Hair follicular keratinocyte (primary cell): Measurements from ENCODE around the gene CTXND2. TPM values are rescaled to one million over a fixed set of nuclear protein-coding genes. Genes with fewer than 3 reads are reported as not detected.

ENCODE experiments used
- total RNA-seq: library from RNA; depleted of rRNA; stranded (reverse); fragments of >200 nt; gene quantifications from 2 replicates; pipeline ENCODE4 v1.2.3, GENCODE V29; 2015

Gene CTXND2
- not detected in 2 replicates for total RNA-seq

GRCh38 chr1:150887018-150887417 lies at the start of gene CTXND2:
Gene CTXND2 (plus strand): TSS chr1:150887136. CDS start chr1:150912315, 25,179 bp downstream.

GRCh38 chr1:150926097-150926741 lies 39.3 kb downstream of the CTXND2 start, which contains the start of gene SETDB1:
Gene SETDB1 (plus strand): TSS chr1:150926363. CDS start chr1:150927715, 1,352 bp downstream.

Other genes starting within 250 kb of the CTXND2 start
- 13.9 and 17.6 TPM in 2 replicates for gene GOLPH3L, start 190.0 kb upstream of the CTXND2 start, total RNA-seq
- gene HORMAD1, start 166.2 kb upstream of the CTXND2 start, total RNA-seq: not detected in 2 replicates
- gene CTSS, start 121.4 kb upstream of the CTXND2 start, total RNA-seq: 3.0 and 3.9 TPM in 2 replicates
- gene CTSK, start 78.9 kb upstream of the CTXND2 start, total RNA-seq: 72.9 and 111 TPM in 2 replicates
- 16.7 and 19.4 TPM in 2 replicates for gene ARNT, start 10.5 kb upstream of the CTXND2 start, total RNA-seq
- 18.8 and 28.3 TPM in 2 replicates for gene SETDB1, start 39.2 kb downstream of the CTXND2 start, total RNA-seq
- gene CERS2, start 87.7 kb downstream of the CTXND2 start, total RNA-seq: 111 and 112 TPM in 2 replicates
- 0.31 and 0.61 TPM in 2 replicates for gene ANXA9, start 95.2 kb downstream of the CTXND2 start, total RNA-seq
- 8.8 and 12.7 TPM in 2 replicates for gene MINDY1, start 119.8 kb downstream of the CTXND2 start, total RNA-seq
- 11.5 and 18.2 TPM in 2 replicates for gene PRUNE1, start 121.3 kb downstream of the CTXND2 start, total RNA-seq
- gene BNIPL, start 149.4 kb downstream of the CTXND2 start, total RNA-seq: 1.2 and 7.6 TPM in 2 replicates
- gene C1orf56, start 160.6 kb downstream of the CTXND2 start, total RNA-seq: 0.94 and 1.7 TPM in 2 replicates
- 87.9 and 97.3 TPM in 2 replicates for gene CDC42SE1, start 172.5 kb downstream of the CTXND2 start, total RNA-seq
- gene MLLT11, start 173.3 kb downstream of the CTXND2 start, total RNA-seq: 9.3 and 9.6 TPM in 2 replicates
- gene GABPB2, start 183.6 kb downstream of the CTXND2 start, total RNA-seq: 7.7 and 9.2 TPM in 2 replicates